Erythroblast (primary cell): Measurements from ENCODE around the gene HOXB6.

Experiments used
- GATA1 ChIP-seq: IDR thresholded peaks from 2 replicates; pipeline ENCODE4 v1.6.1; 2011; ENCODE audit warnings: low read depth, mild to moderate bottlenecking, control low read depth, low read length, moderate library complexity
- POLR2A ChIP-seq: IDR thresholded peaks from 2 replicates; pipeline ENCODE4 v1.6.1; 2011; ENCODE audit warnings: mild to moderate bottlenecking, low read length

- no peak for TF ChIP-seq POLR2A
- no peak for TF ChIP-seq GATA1
Measured at GRCh38 chr17:48624544-48625494, 20.0 kb upstream of the HOXB6 start.
